Measurements from ENCODE around the gene ENO3. TPM values are rescaled to one million over a fixed set of nuclear protein-coding genes. Genes with fewer than 3 reads are reported as not detected.

The ENO3 gene
- total and polyA plus RNA-seq, 2 donors (not counting 3 experiments of a cell fraction or from before 2014, with no cell fraction given) = 5.5 to 5.9 TPM

DNA sequence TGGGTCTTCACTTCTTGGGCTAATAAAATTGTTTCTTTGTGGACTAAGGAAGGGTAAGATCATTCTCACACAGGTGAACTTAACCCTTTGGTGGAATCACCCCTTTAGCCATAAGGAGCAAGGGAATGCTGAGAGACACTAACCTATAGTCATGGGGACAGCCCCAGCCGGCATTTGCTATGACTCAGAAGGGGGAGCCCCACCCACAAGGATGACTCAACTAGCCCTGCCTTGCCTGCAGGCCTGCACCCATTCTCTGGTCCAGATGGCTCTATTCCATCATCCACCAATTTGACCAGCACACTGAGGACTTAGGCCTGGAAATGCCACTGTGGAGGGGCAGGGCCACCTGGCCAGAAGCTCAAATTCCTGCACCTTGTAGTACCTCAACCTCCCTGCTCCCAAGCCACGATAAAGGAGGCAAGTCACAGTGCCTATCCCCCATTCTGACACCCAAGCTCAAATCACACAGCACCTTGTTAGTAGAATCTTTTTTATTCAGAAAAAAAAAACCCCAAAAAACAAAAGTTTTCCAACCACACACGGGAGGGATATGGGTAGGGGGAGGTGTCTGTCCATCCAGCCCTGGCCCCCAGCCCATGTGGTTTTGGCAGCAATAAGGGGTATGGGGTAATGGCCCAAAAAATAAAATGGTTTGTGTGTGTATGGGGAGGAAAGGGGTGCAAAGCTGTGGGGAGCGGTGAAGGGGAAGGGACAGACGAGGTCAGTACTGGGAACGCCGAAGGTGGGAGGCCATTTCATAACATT, 5.6 kb upstream of the ENO3 start:
- dilution Hi-C loops (cut with MboI; ENCODE audit: extremely low pct_ligation_motif_present, low sequenced_read_pairs) (no loop called here), intact Hi-C loops (cut with micrococcal nuclease) (no loop called here)
- ChIA-PET CTCF (interaction anchor here (0.9 to 2.0 kb wide), 2 partner anchors 22 to 36 kb away, joined by 3 to 8 read pairs; partner anchors contain the start of gene SPAG7), POLR2A (interaction anchor here (1.7 kb wide), 1 partner anchor 22 kb away, joined by 5 read pairs; the partner anchor contains the start of gene SPAG7)
- peak; percentile 93 for FAIRE-seq
- no peak for TF ChIP-seq MYC (IDR thresholded peaks at IDR 0.05; ENCODE audit: low read depth, low read length)
- peak; percentile 78 for TF ChIP-seq JUN (IDR thresholded peaks at IDR 0.05; ENCODE audit: borderline replicate concordance, insufficient read depth, insufficient read length, low read depth)
- peak; percentile 98 for TF ChIP-seq FOS (IDR thresholded peaks at IDR 0.05; ENCODE audit: borderline replicate concordance, insufficient read depth, low read length)
- Histone ChIP-seq H3K9ac (replicated peaks; ENCODE audit: extremely low read depth, insufficient read depth, low read length) (peak overlapping the region; percentile 12), H2AFZ (ENCODE audit: low read depth, low read length) (no peak overlapping the region), H3K9me3 (replicated peaks; ENCODE audit: control insufficient read depth, insufficient read depth, low read length) (no peaks in the 10 kb centered on the region), H3K27ac (ENCODE audit: insufficient read depth, low read depth, low read length) (peak overlapping the region; percentile 49), H3K27me3 (ENCODE audit: control insufficient read depth in 2 of 2, insufficient read depth in 2 of 2, low read length in 2 of 2) (no peaks in the 10 kb centered on the region), H3K4me1 (ENCODE audit: control insufficient read depth, extremely low read depth, insufficient read depth, low read length) (peaks cover 32% of the 10 kb centered on the region), H4K20me1 (replicated peaks; ENCODE audit: control insufficient read depth, extremely low read depth, insufficient read depth, low read length) (no peaks in the 10 kb centered on the region), H3K9me1 (replicated peaks; ENCODE audit: control insufficient read depth, extremely low read depth, insufficient read depth, low read length) (no peaks in the 10 kb centered on the region), H3K4me2 (ENCODE audit: insufficient read depth, low read length) (peak overlapping the region; percentile 66), H3K79me2 (ENCODE audit: control insufficient read depth, insufficient read depth, low read length) (peaks cover 77% of the 10 kb centered on the region), H3K4me3 (replicated peaks in 1 of 3; ENCODE audit: insufficient read depth in 1 of 3, low read depth in 1 of 3, low read length in 3 of 3) (peak overlapping the region in 1 of 3 experiments; percentile 25), H3K36me3 (ENCODE audit: control insufficient read depth in 2 of 2, extremely low read depth in 1 of 2, insufficient read depth in 2 of 2, low read length in 2 of 2) (peaks cover 13 to 28% of the 10 kb centered on the region in 2 experiments)
- BruUV-seq (replicated peaks) = no TSS peak
- peak; percentile 77 for DNase-seq (ENCODE audit: low read depth, low spot score)

GRCh38 chr17:4945944-4946280, 5.0 kb upstream of the ENO3 start:
- H4K20me1 ChIP-seq (replicated peaks; ENCODE audit: control insufficient read depth, extremely low read depth, insufficient read depth, low read length) = no peaks in the 10 kb centered on the region
- H3K27ac ChIP-seq (ENCODE audit: insufficient read depth, low read depth, low read length) = no peak overlapping the region
- POLR2A ChIA-PET = interaction anchor here (1.7 kb wide), 1 partner anchor 21 kb away, joined by 5 read pairs; the partner anchor contains the start of gene SPAG7

More at GRCh38 chr17:4945944-4946280, 5.0 kb upstream of the ENO3 start:
- peak overlapping the region; percentile 7 for H3K9ac ChIP-seq (replicated peaks; ENCODE audit: extremely low read depth, insufficient read depth, low read length)
- H3K79me2 ChIP-seq (ENCODE audit: control insufficient read depth, insufficient read depth, low read length) = peaks cover 73% of the 10 kb centered on the region
- H3K4me1 ChIP-seq (ENCODE audit: control insufficient read depth, extremely low read depth, insufficient read depth, low read length) = peaks cover 35% of the 10 kb centered on the region
- peaks cover 13 to 28% of the 10 kb centered on the region in 2 experiments for H3K36me3 ChIP-seq (ENCODE audit: control insufficient read depth in 2 of 2, extremely low read depth in 1 of 2, insufficient read depth in 2 of 2, low read length in 2 of 2)
- TF ChIP-seq JUN (IDR thresholded peaks at IDR 0.05; ENCODE audit: borderline replicate concordance, insufficient read depth, insufficient read length, low read depth) = no peak
- no peak for TF ChIP-seq CTCF (IDR thresholded peaks at IDR 0.05; ENCODE audit: extremely low read depth in 1 of 2, insufficient read depth in 1 of 2, low read depth in 1 of 2, low read length in 2 of 2)
- no peak for TF ChIP-seq EZH2 (IDR thresholded peaks at IDR 0.05; ENCODE audit: borderline replicate concordance, low read depth, low read length, severe bottlenecking)
- no peak for TF ChIP-seq POLR2AphosphoS5 (IDR thresholded peaks at IDR 0.05; ENCODE audit: insufficient read depth, low read depth, low read length)
- TF ChIP-seq MYC (IDR thresholded peaks at IDR 0.05; ENCODE audit: low read depth, low read length) = no peak
- TF ChIP-seq GATA2 (IDR thresholded peaks at IDR 0.05; ENCODE audit: insufficient read depth, insufficient read length, low read depth, low read length) = no peak
- TF ChIP-seq MAX (IDR thresholded peaks at IDR 0.05; ENCODE audit: insufficient read depth, insufficient read length) = no peak
- no peak for TF ChIP-seq POLR2A (IDR thresholded peaks at IDR 0.05; ENCODE audit: low read depth, low read length)
- no peak for TF ChIP-seq FOS (IDR thresholded peaks at IDR 0.05; ENCODE audit: borderline replicate concordance, insufficient read depth, low read length)
- H2AFZ ChIP-seq (ENCODE audit: low read depth, low read length) = no peak overlapping the region
- peak overlapping the region in 2 of 3 experiments; percentile 4 to 86 for H3K4me3 ChIP-seq (replicated peaks in 1 of 3; ENCODE audit: insufficient read depth in 1 of 3, low read depth in 1 of 3, low read length in 3 of 3)
- CTCF ChIA-PET = interaction anchor here (0.9 to 2.0 kb wide), 3 partner anchors 21 to 42 kb away, joined by 3 to 8 read pairs (median 4); partner anchors contain the start of genes CAMTA2 and SPAG7
- no peaks in the 10 kb centered on the region for H3K9me1 ChIP-seq (replicated peaks; ENCODE audit: control insufficient read depth, extremely low read depth, insufficient read depth, low read length)
- dilution Hi-C loops (cut with MboI; ENCODE audit: extremely low pct_ligation_motif_present, low sequenced_read_pairs) (no loop called here), intact Hi-C loops (cut with micrococcal nuclease) (loop anchor here (1.0 kb wide), 1 partner anchor 40 kb away; no protein-coding TSS in a partner anchor)
- H3K4me2 ChIP-seq (ENCODE audit: insufficient read depth, low read length) = peak overlapping the region; percentile 93
- no peaks in the 10 kb centered on the region for H3K27me3 ChIP-seq (ENCODE audit: control insufficient read depth in 2 of 2, insufficient read depth in 2 of 2, low read length in 2 of 2)
- FAIRE-seq (peak; percentile 35), DNase-seq (ENCODE audit: low read depth, low spot score) (no peak)
- BruUV-seq (replicated peaks) = no TSS peak
- no peaks in the 10 kb centered on the region for H3K9me3 ChIP-seq (replicated peaks; ENCODE audit: control insufficient read depth, insufficient read depth, low read length)

Data from endothelial cell of umbilical vein (primary cell).